ENCODE data around the gene PRDM16.

- no peak for TF ChIP-seq POLR2A (IDR thresholded peaks at IDR 0.05)
- no peak for TF ChIP-seq CTCF (IDR thresholded peaks at IDR 0.05)
Measured at GRCh38 chr1:3403388-3404231, 334.6 kb downstream of the PRDM16 start.
